B cell (primary cell): Measurements from ENCODE around the gene AFF3. TPM values are rescaled to one million over a fixed set of nuclear protein-coding genes. Genes with fewer than 3 reads are reported as not detected.

Source experiments
- ATAC-seq: fragments of 200-7000 bp; cut with Tn5 transposase; one replicate; pipeline ENCODE4 v1.10.0; 2021; ENCODE audit warnings: low read depth, mild to moderate bottlenecking, moderate number of reproducible peaks, moderate library complexity
- CTCF ChIA-PET: fragments of 350-600 bp; sonication (Branson Sonifier 250); formaldehyde crosslinking; loops from one replicate; lab custom pipeline; 2021; ENCODE audit warnings: antibody characterized with exemption, inconsistent platforms; lab: Charles Lee
- POLR2A ChIA-PET: fragments of 350-600 bp; sonication (Branson Sonifier 250); formaldehyde crosslinking; loops from one replicate; lab custom pipeline; 2021; ENCODE audit warnings: antibody characterized with exemption; lab: Charles Lee
- DNase-seq: peaks from one replicate; pipeline ENCODE4 v3.0.0; 2013
- H2AFZ ChIP-seq: 2 replicates; pipeline ENCODE4 v1.6.1; 2012; ENCODE audit warnings: mild to moderate bottlenecking, low read depth, low read length; ENCODE audit not compliant: insufficient read depth, poor library complexity, severe bottlenecking
- H3K27ac ChIP-seq, 2 donors: 1 replicate in 1 of 2; 2 replicates in 1 of 2; pipeline ENCODE4 v1.5.1; 2012 to 2013; ENCODE audit warnings: low read length in 2 of 2, mild to moderate bottlenecking in 2 of 2, moderate library complexity in 1 of 2
- H3K27me3 ChIP-seq, 4 experiments: fragments of 200-600 bp in 1 of 4; sonication (generic) in 1 of 4; replicated peaks in 1 of 4; 1 replicate in 2 of 4; 2 replicates in 2 of 4; pipeline versions ENCODE4 v1.6.1 to v1.7.0; 2013 to 2016; ENCODE audit warnings: low read length in 3 of 4, mild to moderate bottlenecking in 2 of 4, mixed read lengths in 1 of 4, moderate library complexity in 1 of 4; ENCODE audit not compliant: insufficient read depth in 4 of 4, control insufficient read depth in 3 of 4; ENCODE audit errors: control extremely low read depth in 1 of 4
- H3K36me3 ChIP-seq, 2 experiments: replicated peaks in 1 of 2; 1 replicate in 1 of 2; 2 replicates in 1 of 2; pipeline versions ENCODE4 v1.6.1 to v1.7.1; 2013; ENCODE audit warnings: low read length in 1 of 2; ENCODE audit not compliant: insufficient read depth in 2 of 2, control insufficient read depth in 1 of 2; ENCODE audit errors: control extremely low read depth in 1 of 2, extremely low read depth in 1 of 2
- H3K4me1 ChIP-seq, 2 donors: fragments of 200-600 bp in 1 of 2; sonication (generic) in 1 of 2; 1 replicate in 1 of 2; 2 replicates in 1 of 2; pipeline versions ENCODE4 v1.5.1 to v1.6.1; 2013 to 2017; ENCODE audit warnings: low read length in 2 of 2; ENCODE audit not compliant: control insufficient read depth in 2 of 2, insufficient read depth in 2 of 2
- H3K4me2 ChIP-seq: replicated peaks from 2 replicates; pipeline ENCODE3; 2012; ENCODE audit warnings: mild to moderate bottlenecking, low read depth, low read length; ENCODE audit not compliant: poor library complexity, severe bottlenecking
- H3K4me3 ChIP-seq, 5 experiments: fragments of 200-600 bp in 1 of 5; sonication (generic) in 1 of 5; 1 replicate in 3 of 5; 2 replicates in 2 of 5; pipeline versions ENCODE4 v1.5.1 to v1.7.0; 2011 to 2016; ENCODE audit warnings: low read length in 4 of 5, mild to moderate bottlenecking in 4 of 5, low read depth in 2 of 5, control low read depth in 1 of 5, moderate library complexity in 1 of 5; ENCODE audit not compliant: insufficient read depth in 1 of 5; ENCODE audit errors: control extremely low read depth in 1 of 5, extremely low read depth in 1 of 5
- H3K79me2 ChIP-seq: fragments of 200-600 bp; sonication (generic); one replicate; pipeline ENCODE4 v1.6.0; 2016; ENCODE audit warnings: low read length; ENCODE audit not compliant: control insufficient read depth, insufficient read depth
- H3K9ac ChIP-seq: fragments of 200-600 bp; sonication (generic); 2 replicates; pipeline ENCODE4 v1.6.1; 2017; ENCODE audit warnings: mild to moderate bottlenecking, low read length, moderate library complexity
- H3K9me3 ChIP-seq, 3 donors: one replicate each; pipeline versions ENCODE4 v1.6.1 to v1.7.1; 2013; ENCODE audit warnings: low read length in 2 of 3; ENCODE audit not compliant: control insufficient read depth in 2 of 3, insufficient read depth in 1 of 3; ENCODE audit errors: control extremely low read depth in 1 of 3
- H4K20me1 ChIP-seq: 2 replicates; pipeline ENCODE4 v1.6.0; 2012; ENCODE audit warnings: mild to moderate bottlenecking, low read length; ENCODE audit not compliant: insufficient read depth, control insufficient read depth, poor library complexity, severe bottlenecking
- H3K27ac Mint-ChIP-seq: one replicate; pipeline ENCODE4 v1.8.0; 2021; ENCODE audit warnings: mixed read lengths
- H3K27me3 Mint-ChIP-seq: one replicate; pipeline ENCODE4 v1.8.0; 2021; ENCODE audit warnings: mixed read lengths
- H3K4me1 Mint-ChIP-seq: one replicate; pipeline ENCODE4 v1.8.0; 2021; ENCODE audit warnings: mixed read lengths
- H3K4me3 Mint-ChIP-seq: one replicate; pipeline ENCODE4 v1.8.0; 2021; ENCODE audit warnings: mixed read lengths
- H3K9me3 Mint-ChIP-seq: one replicate; pipeline ENCODE4 v1.8.0; 2022; ENCODE audit warnings: mixed read lengths; ENCODE audit not compliant: insufficient read depth
- EZH2 ChIP-seq: IDR thresholded peaks from 2 replicates; pipeline ENCODE4 v1.6.1; 2012; ENCODE audit warnings: borderline replicate concordance, low read depth, mild to moderate bottlenecking, moderate library complexity, low read length; ENCODE audit not compliant: insufficient read depth, poor library complexity, severe bottlenecking
- WGBS: methylation state at CpG from one replicate; pipeline ENCODE4 v1.1.5; 2013; ENCODE audit warnings: missing lambda C conversion rate; ENCODE audit not compliant: insufficient coverage; 5-methylcytosine and 5-hydroxymethylcytosine counted together
- intact Hi-C: fragments of 100-400 bp; cut with micrococcal nuclease; formaldehyde crosslinking; loops from one replicate; pipeline ENCODE4 v1.10.0; 2022
- polyA plus RNA-seq: library from polyadenylated mRNA; depleted of rRNA; stranded (reverse); fragments of >200 nt; gene quantifications from 2 replicates; pipeline ENCODE4 v1.2.3, GENCODE V29; 2012
- total RNA-seq, 2 donors: library from RNA; stranded (reverse); fragments of 120-200 nt in 1 of 2; gene quantifications; 1 replicate in 1 of 2; 2 replicates in 1 of 2; pipeline versions ENCODE4 v1.2.3 to v1.2.4, GENCODE V29; 2013 to 2022
- TF ChIP-seq, protein P1 (sequence below): fragments of 200-600 bp; IDR thresholded peaks from one replicate; pipeline ENCODE4 v1.8.0; 2022; ENCODE audit warnings: antibody characterized with exemption, mild to moderate bottlenecking

AFF3 gene
- total and polyA plus RNA-seq, 2 donors (not counting 1 experiment from before 2014, with no cell fraction given) = 117 to 830 TPM

DNA sequence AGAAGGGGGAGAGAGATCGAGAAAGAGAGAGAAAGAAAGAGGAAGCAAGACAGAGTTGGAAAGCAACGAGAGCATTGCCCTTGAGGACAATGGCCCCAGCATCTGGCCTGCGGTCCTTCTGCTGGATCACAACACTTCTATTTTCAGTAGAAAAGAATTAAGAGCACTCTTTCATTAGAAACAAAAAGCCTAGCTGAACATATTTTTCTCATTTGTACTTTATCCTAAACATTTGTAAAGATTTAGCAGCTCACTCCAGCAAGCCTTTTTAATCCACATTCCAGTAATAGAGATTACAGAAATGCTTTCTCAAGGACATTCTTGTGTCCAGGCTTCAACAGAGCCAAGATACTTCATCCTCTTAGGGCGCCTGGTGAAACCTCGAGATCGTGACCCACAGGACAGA, 31.6 kb upstream of the AFF3 start:
- peak overlapping the region; percentile 48 for H2AFZ ChIP-seq
- no peak for ATAC-seq
- Mint-ChIP-seq H3K27ac (no peak overlapping the region), H3K4me3 (peak overlapping the region; percentile 51), H3K4me1 (peaks cover 22% of the 10 kb centered on the region), H3K9me3 (no peaks in the 10 kb centered on the region), H3K27me3 (no peaks in the 10 kb centered on the region)
- TF ChIP-seq, protein P1, sequence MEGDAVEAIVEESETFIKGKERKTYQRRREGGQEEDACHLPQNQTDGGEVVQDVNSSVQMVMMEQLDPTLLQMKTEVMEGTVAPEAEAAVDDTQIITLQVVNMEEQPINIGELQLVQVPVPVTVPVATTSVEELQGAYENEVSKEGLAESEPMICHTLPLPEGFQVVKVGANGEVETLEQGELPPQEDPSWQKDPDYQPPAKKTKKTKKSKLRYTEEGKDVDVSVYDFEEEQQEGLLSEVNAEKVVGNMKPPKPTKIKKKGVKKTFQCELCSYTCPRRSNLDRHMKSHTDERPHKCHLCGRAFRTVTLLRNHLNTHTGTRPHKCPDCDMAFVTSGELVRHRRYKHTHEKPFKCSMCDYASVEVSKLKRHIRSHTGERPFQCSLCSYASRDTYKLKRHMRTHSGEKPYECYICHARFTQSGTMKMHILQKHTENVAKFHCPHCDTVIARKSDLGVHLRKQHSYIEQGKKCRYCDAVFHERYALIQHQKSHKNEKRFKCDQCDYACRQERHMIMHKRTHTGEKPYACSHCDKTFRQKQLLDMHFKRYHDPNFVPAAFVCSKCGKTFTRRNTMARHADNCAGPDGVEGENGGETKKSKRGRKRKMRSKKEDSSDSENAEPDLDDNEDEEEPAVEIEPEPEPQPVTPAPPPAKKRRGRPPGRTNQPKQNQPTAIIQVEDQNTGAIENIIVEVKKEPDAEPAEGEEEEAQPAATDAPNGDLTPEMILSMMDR = no peak
- no peak for TF ChIP-seq EZH2
- no peaks in the 10 kb centered on the region for H3K27me3 ChIP-seq
- ChIA-PET POLR2A (no interaction called here), CTCF (no interaction called here)
- H3K36me3 ChIP-seq = no peaks in the 10 kb centered on the region
- no peaks in the 10 kb centered on the region for H4K20me1 ChIP-seq
- DNase-seq = no peak
- 97% methylated on average over 3 of the region's 6 CpGs for WGBS
- H3K4me2 ChIP-seq = peak overlapping the region; percentile 56
- peaks cover 3 to 9% of the 10 kb centered on the region in 2 donors for H3K4me1 ChIP-seq
- H3K4me3 ChIP-seq = peak overlapping the region in 1 of 5 experiments; percentile 11
- no peak overlapping the region for H3K27ac ChIP-seq
- no peaks in the 10 kb centered on the region for H3K79me2 ChIP-seq
- H3K9ac ChIP-seq = peak overlapping the region; percentile 21
- intact Hi-C loops = no loop called here
- peaks cover 0 to 1% (median 0%) of the 10 kb centered on the region in 3 donors for H3K9me3 ChIP-seq

DNA sequence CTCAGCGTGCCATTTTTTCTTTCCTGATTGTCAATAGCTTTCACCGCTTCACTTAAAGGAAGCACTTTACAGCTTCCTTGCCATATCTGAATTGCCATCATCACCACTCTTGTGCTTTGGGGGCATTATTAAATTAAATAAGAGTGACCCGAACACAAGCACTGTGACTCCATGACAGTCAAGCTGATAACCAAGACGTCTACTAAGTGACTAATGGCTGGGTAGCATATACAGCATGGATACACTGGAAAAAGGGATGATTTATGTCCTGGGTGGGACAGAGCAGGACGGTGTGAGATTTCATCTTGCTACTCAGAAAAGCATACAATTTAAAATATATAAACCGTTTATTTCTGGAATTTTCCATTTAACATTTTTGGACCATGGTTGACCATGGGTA, 24.3 kb upstream of the AFF3 start:
- Mint-ChIP-seq H3K4me1 (no peaks in the 10 kb centered on the region), H3K4me3 (no peak overlapping the region), H3K27ac (no peak overlapping the region), H3K9me3 (peaks cover 3% of the 10 kb centered on the region), H3K27me3 (no peaks in the 10 kb centered on the region)
- Histone ChIP-seq H4K20me1 (no peaks in the 10 kb centered on the region), H3K4me1 (no peaks in the 10 kb centered on the region), H3K27ac (no peak overlapping the region), H3K4me2 (no peak overlapping the region), H3K79me2 (no peaks in the 10 kb centered on the region), H2AFZ (no peak overlapping the region), H3K9me3 (peaks cover 0 to 5% (median 4%) of the 10 kb centered on the region in 3 donors), H3K4me3 (no peak overlapping the region), H3K27me3 (no peaks in the 10 kb centered on the region), H3K9ac (no peak overlapping the region), H3K36me3 (no peaks in the 10 kb centered on the region)
- POLR2A ChIA-PET = no interaction called here
- no peak for TF ChIP-seq EZH2
- TF ChIP-seq, protein P1 = no peak
- DNase-seq (no peak), ATAC-seq (no peak)
- intact Hi-C loops = no loop called here
- WGBS = no CpG with 5 or more reads among the region's 6 CpGs
- CTCF ChIA-PET = no interaction called here
